ENCODE results near the gene CCDC28B. TPM values are rescaled to one million over a fixed set of nuclear protein-coding genes. Genes with fewer than 3 reads are reported as not detected.
A peak's percentile ranks its signal among the peaks of the same experiment; 100 is the strongest.

The CCDC28B gene
- total RNA-seq, 4 donors from 2014 or later = 2.7 to 12.0 (median 6.2) TPM

- 26 to 74% methylated on average over 18 to 19 of the region's 20 CpGs for WGBS, 2 donors
- H3K27me3 ChIP-seq = no peaks in the 10 kb centered on the region
- TF ChIP-seq, protein P1, sequence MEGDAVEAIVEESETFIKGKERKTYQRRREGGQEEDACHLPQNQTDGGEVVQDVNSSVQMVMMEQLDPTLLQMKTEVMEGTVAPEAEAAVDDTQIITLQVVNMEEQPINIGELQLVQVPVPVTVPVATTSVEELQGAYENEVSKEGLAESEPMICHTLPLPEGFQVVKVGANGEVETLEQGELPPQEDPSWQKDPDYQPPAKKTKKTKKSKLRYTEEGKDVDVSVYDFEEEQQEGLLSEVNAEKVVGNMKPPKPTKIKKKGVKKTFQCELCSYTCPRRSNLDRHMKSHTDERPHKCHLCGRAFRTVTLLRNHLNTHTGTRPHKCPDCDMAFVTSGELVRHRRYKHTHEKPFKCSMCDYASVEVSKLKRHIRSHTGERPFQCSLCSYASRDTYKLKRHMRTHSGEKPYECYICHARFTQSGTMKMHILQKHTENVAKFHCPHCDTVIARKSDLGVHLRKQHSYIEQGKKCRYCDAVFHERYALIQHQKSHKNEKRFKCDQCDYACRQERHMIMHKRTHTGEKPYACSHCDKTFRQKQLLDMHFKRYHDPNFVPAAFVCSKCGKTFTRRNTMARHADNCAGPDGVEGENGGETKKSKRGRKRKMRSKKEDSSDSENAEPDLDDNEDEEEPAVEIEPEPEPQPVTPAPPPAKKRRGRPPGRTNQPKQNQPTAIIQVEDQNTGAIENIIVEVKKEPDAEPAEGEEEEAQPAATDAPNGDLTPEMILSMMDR (IDR thresholded peaks at IDR 0.05) = no peak
- TF ChIP-seq EP300 (IDR thresholded peaks at IDR 0.05) (no peak), POLR2A (IDR thresholded peaks at IDR 0.05) (no peak)
- DNase-seq (ENCODE audit: low spot score in 2 of 2) = no peak
- peak overlapping the region; percentile 26 to 93 (median 73) for H3K27ac ChIP-seq
- peaks cover 0 to 40% (median 12%) of the 10 kb centered on the region in 4 donors for H3K4me1 ChIP-seq
- peaks cover 0 to 10% (median 0%) of the 10 kb centered on the region in 3 donors for H3K36me3 ChIP-seq
- peak overlapping the region; percentile 25 to 84 (median 65) for H3K4me3 ChIP-seq
- H3K9me3 ChIP-seq = no peaks in the 10 kb centered on the region
These were observed 39.4 kb downstream of the CCDC28B start for GRCh38 chr1:32239790-32240139.

GRCh38 chr1:32240140-32240951, 40.0 kb downstream of the CCDC28B start:
- peak; percentile 22 to 34 for DNase-seq (ENCODE audit: low spot score in 2 of 2)

DNA sequence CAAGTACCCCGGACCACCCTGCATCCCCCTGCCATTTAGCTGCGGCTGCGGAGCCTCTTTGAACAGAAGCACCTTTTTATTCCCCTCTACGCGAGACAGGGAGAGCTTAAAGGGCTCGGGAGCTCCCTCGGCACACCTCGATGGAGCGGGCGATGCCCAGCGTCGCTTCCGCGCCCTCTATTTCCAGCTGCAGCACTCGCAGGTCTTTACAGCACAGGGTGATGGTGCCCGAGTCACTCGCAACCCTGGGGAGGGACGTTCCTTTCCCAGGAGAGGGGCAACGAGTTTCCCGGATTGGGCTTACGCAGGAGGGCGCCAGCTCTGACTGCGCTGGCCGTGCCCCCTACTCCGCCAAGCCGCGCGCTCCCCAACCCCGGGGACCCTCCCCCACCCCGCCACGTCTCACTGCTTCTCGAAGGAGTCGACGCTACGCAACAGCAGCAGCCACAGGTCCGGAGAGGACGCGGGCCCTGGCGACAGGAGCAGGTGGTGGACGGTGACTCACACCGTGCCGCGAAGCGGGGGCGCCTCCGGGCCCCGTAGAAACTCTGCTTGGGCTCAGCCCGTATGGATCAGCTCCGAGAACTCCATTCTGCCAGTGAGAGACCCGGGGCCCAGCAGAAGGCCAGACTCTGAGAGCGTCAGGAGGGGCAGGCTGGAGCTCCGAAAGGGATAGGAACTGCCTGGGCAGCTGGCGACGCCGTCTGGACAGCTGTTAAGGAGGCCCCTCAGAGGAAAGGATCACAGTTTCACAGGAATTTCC, 40.8 kb downstream of the CCDC28B start:
- H3K27me3 ChIP-seq = no peaks in the 10 kb centered on the region
- peak overlapping the region; percentile 26 to 93 (median 73) for H3K27ac ChIP-seq
- DNase-seq (ENCODE audit: low spot score in 2 of 2) = peak in 1 of 2 donors; percentile 14
- H3K4me3 ChIP-seq = peak overlapping the region; percentile 25 to 84 (median 65)
- H3K9me3 ChIP-seq = no peaks in the 10 kb centered on the region
- WGBS, 2 donors = 0% methylated on average over 51 to 52 of the region's 55 CpGs
- H3K4me1 ChIP-seq = peaks cover 0 to 43% (median 13%) of the 10 kb centered on the region in 4 donors
- H3K36me3 ChIP-seq = no peaks in the 10 kb centered on the region
- TF ChIP-seq POLR2A (IDR thresholded peaks at IDR 0.05) (no peak), EP300 (IDR thresholded peaks at IDR 0.05) (no peak)
- TF ChIP-seq, protein P1 (IDR thresholded peaks at IDR 0.05) = no peak

More at GRCh38 chr1:32240140-32240951, 40.0 kb downstream of the CCDC28B start:
- Histone ChIP-seq H3K9me3 (no peaks in the 10 kb centered on the region), H3K27ac (peak overlapping the region; percentile 26 to 93 (median 73)), H3K4me1 (peaks cover 0 to 40% (median 12%) of the 10 kb centered on the region in 4 donors), H3K4me3 (peak overlapping the region; percentile 25 to 84 (median 65)), H3K27me3 (no peaks in the 10 kb centered on the region), H3K36me3 (peaks cover 0 to 4% (median 0%) of the 10 kb centered on the region in 3 donors)
- 1 to 2% methylated on average over 54 to 57 of the region's 62 CpGs for WGBS, 2 donors
- TF ChIP-seq, protein P1 (IDR thresholded peaks at IDR 0.05) = peak in 3 of 5 experiments; percentile 20 to 56 (median 25)
- TF ChIP-seq EP300 (IDR thresholded peaks at IDR 0.05) = peak in 1 of 2 donors; percentile 43
- peak in 1 of 2 donors; percentile 57 for TF ChIP-seq POLR2A (IDR thresholded peaks at IDR 0.05)

DNA sequence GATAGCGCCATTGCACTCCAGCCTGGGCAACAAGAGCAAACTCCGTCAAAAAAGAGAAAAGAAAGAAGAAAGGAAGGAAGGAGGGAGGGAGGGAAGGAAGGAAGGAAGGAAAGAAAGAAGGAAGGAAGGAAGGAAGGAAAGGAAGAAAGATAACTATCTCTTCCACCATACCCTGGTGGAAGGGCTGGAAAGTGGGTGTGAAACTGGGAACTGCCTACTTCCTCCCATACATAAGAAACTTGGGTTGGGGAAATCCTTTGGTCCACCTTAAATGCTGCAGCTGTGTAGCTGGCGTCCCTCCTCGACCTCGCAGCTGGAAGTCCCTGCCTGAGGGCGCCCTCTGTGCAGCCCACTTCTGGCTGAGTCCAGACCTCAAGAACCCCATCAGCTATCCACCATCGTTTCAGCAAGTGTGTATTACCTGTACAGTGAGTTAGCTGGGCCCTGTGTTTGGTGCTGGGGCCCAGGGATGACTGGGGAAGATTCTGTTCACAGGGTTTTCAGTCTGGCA, 42.0 kb downstream of the CCDC28B start:
- H3K27me3 ChIP-seq = no peaks in the 10 kb centered on the region
- WGBS, 2 donors = 19 to 30% methylated on average over 7 of the region's 7 CpGs
- no peak for TF ChIP-seq EP300 (IDR thresholded peaks at IDR 0.05)
- no peak for TF ChIP-seq POLR2A (IDR thresholded peaks at IDR 0.05)
- TF ChIP-seq, protein P1 (IDR thresholded peaks at IDR 0.05) = no peak
- no peaks in the 10 kb centered on the region for H3K36me3 ChIP-seq
- peaks cover 0 to 55% (median 22%) of the 10 kb centered on the region in 4 donors for H3K4me1 ChIP-seq
- no peak overlapping the region for H3K4me3 ChIP-seq
- no peaks in the 10 kb centered on the region for H3K9me3 ChIP-seq
- no peak for DNase-seq (ENCODE audit: low spot score in 2 of 2)
- H3K27ac ChIP-seq = peak overlapping the region in 1 of 4 donors; percentile 18

All from tibial nerve (tissue), 4 donors.